CD4-positive, alpha-beta memory T cell (primary cell): ENCODE data around the gene RHCE. TPM values are rescaled to one million over a fixed set of nuclear protein-coding genes. Genes with fewer than 3 reads are reported as not detected.
"Not testable (repeated sequence)": the region's sequence is repeated elsewhere in the genome, so short reads cannot be mapped to it uniquely, and the experiment has no call there.

Experiments used
- CTCF ChIA-PET: fragments of 350-600 bp; sonication (Branson Sonifier 250); formaldehyde crosslinking; loops from one replicate; lab custom pipeline; 2021; ENCODE audit warnings: inconsistent platforms; ENCODE audit not compliant: partially characterized antibody; lab: Charles Lee
- POLR2A ChIA-PET: fragments of 350-600 bp; sonication (Branson Sonifier 250); formaldehyde crosslinking; loops from one replicate; lab custom pipeline; 2021; ENCODE audit not compliant: partially characterized antibody; lab: Charles Lee
- DNase-seq, 5 donors: peaks; one replicate each; pipeline versions ENCODE4 v3.0.0 to v3.0.0-alpha.2; 2020 to 2022; ENCODE audit warnings: mixed read lengths in 1 of 5
- H3K27ac ChIP-seq: one replicate; pipeline ENCODE4 v1.7.0; 2013; ENCODE audit warnings: low read depth, low read length
- H3K27me3 ChIP-seq: 2 replicates; pipeline ENCODE4 v1.7.0; 2013; ENCODE audit warnings: mild to moderate bottlenecking, low read length, moderate library complexity; ENCODE audit not compliant: insufficient read depth
- H3K36me3 ChIP-seq: 2 replicates; pipeline ENCODE4 v1.7.0; 2013; ENCODE audit warnings: mild to moderate bottlenecking, low read length, moderate library complexity; ENCODE audit not compliant: insufficient read depth
- H3K4me1 ChIP-seq: 2 replicates; pipeline ENCODE4 v1.7.0; 2013; ENCODE audit warnings: mild to moderate bottlenecking, low read length, moderate library complexity; ENCODE audit not compliant: insufficient read depth
- H3K4me3 ChIP-seq, 2 donors: one replicate each; pipeline ENCODE4 v1.7.0; 2013; ENCODE audit warnings: low read length in 2 of 2, mild to moderate bottlenecking in 1 of 2
- H3K9me3 ChIP-seq, 2 donors: one replicate each; pipeline ENCODE4 v1.7.0; 2013; ENCODE audit warnings: low read length in 2 of 2, control low read depth in 1 of 2; ENCODE audit not compliant: control insufficient read depth in 1 of 2
- H3K27ac Mint-ChIP-seq, 7 donors: one replicate each; pipeline ENCODE4 v1.8.0; 2020 to 2021; ENCODE audit warnings: mixed read lengths in 7 of 7, mild to moderate bottlenecking in 6 of 7, inconsistent platforms in 3 of 7, moderate library complexity in 3 of 7
- H3K27me3 Mint-ChIP-seq, 2 donors: one replicate each; pipeline ENCODE4 v1.8.0; 2020 to 2021; ENCODE audit warnings: mixed read lengths in 2 of 2
- H3K36me3 Mint-ChIP-seq, 2 donors: one replicate each; pipeline ENCODE4 v1.8.0; 2020 to 2021; ENCODE audit warnings: mixed read lengths in 2 of 2, inconsistent platforms in 1 of 2, mild to moderate bottlenecking in 1 of 2
- H3K4me1 Mint-ChIP-seq, 4 donors: one replicate each; pipeline ENCODE4 v1.8.0; 2020 to 2021; ENCODE audit warnings: mixed read lengths in 4 of 4, mild to moderate bottlenecking in 1 of 4
- H3K4me3 Mint-ChIP-seq, 8 donors: one replicate each; pipeline ENCODE4 v1.8.0; 2020 to 2021; ENCODE audit warnings: mixed read lengths in 8 of 8, mild to moderate bottlenecking in 7 of 8, moderate library complexity in 6 of 8, inconsistent platforms in 3 of 8
- H3K9me3 Mint-ChIP-seq, 8 donors: one replicate each; pipeline ENCODE4 v1.8.0; 2020 to 2021; ENCODE audit warnings: mixed read lengths in 8 of 8, mild to moderate bottlenecking in 5 of 8, inconsistent platforms in 3 of 8, moderate library complexity in 1 of 8
- intact Hi-C: fragments of 100-400 bp; cut with micrococcal nuclease; formaldehyde crosslinking; loops from one replicate; pipeline ENCODE4 v1.15.1; 2023
- polyA plus RNA-seq, 2 donors: library from polyadenylated mRNA; unstranded; fragments of 300-500 nt; fragmentation: Illumina TruSeq; gene quantifications; one replicate each; pipeline ENCODE4 v1.2.3, GENCODE V29; 2021
- total RNA-seq, 2 experiments: library from RNA; stranded (reverse); gene quantifications; one replicate each; pipeline ENCODE4 v1.2.3, GENCODE V29; 2021

RHCE gene
- total and polyA plus RNA-seq, 4 experiments from 2014 or later = 0.31 to 0.61 TPM; not detected in 2

DNA sequence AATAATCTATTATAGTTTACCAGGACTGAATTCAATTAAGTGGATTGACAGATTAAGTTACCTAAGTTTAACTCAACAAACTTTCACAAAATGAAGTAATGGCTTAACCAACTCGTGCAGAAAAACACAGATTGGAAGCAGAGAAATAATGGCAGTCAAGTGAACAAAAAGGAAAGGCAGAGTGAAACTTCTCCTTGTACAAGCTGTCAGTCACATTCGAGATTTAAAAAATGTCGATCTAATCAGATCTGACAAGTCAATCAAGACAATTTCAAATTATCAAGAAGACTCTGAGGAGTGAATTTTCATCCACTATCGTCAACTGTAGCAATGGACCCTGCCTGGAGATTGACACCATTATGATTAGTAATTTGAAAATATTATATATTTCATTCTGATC lies 3.3 kb downstream of the RHCE start:
- DNase-seq, H3K4me3 ChIP-seq, H3K4me1 Mint-ChIP-seq, POLR2A ChIA-PET, H3K27ac Mint-ChIP-seq, H3K4me1 ChIP-seq, H3K9me3 Mint-ChIP-seq, H3K27me3 ChIP-seq, H3K36me3 Mint-ChIP-seq, CTCF ChIA-PET, intact Hi-C loops, H3K27me3 Mint-ChIP-seq, H3K9me3 ChIP-seq, H3K36me3 ChIP-seq, H3K4me3 Mint-ChIP-seq, H3K27ac ChIP-seq: not testable (repeated sequence)

DNA sequence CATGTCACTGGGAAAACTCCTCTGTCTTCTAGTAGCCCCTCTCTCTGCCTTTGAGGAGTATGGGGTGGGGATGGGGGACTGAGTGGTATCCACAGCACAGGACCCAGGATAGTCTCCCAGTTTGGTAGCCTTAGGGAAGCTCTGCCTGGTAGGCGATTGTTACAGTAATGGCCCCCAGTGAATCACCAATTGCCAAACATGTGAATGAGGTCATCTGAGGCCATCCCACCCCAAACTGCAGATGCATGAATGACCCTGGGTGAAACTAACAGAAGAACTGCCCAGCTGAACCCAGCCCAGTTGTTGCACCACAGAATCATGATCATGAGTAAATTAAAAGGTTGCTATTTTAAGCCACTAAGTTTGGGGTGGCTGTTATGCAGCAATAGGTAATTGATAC lies 6.0 kb downstream of the RHCE start:
- H3K27ac Mint-ChIP-seq, H3K27me3 Mint-ChIP-seq, H3K9me3 ChIP-seq, H3K27me3 ChIP-seq, H3K4me3 ChIP-seq, CTCF ChIA-PET, H3K9me3 Mint-ChIP-seq, H3K4me1 Mint-ChIP-seq, H3K36me3 ChIP-seq, H3K4me3 Mint-ChIP-seq, H3K36me3 Mint-ChIP-seq, H3K4me1 ChIP-seq, POLR2A ChIA-PET, intact Hi-C loops, DNase-seq, H3K27ac ChIP-seq: not testable (repeated sequence)

DNA sequence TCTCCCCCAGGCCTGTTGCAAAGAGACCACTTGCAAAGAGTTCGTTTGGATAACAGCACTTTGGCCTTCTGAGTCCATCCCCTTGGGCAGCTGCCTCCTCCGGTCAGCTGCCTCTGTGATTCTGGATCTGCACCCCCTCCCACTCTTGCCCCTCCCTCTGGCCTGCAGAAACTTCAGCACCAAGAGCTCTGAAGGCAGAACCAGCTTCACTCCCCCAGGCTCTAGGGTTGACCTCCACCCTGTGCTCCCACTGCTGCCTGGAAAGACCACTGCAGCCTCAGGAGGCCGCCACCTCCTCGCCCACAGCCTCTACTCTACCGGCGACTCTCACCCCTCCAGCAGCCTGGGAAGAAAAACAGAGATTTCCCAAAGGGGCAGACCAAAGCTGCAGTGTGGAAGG lies 6.5 kb downstream of the RHCE start:
- H3K36me3 Mint-ChIP-seq, CTCF ChIA-PET, H3K4me1 ChIP-seq, DNase-seq, H3K27ac Mint-ChIP-seq, H3K4me1 Mint-ChIP-seq, POLR2A ChIA-PET, intact Hi-C loops, H3K36me3 ChIP-seq, H3K9me3 Mint-ChIP-seq, H3K9me3 ChIP-seq, H3K4me3 Mint-ChIP-seq, H3K27ac ChIP-seq, H3K27me3 ChIP-seq, H3K4me3 ChIP-seq, H3K27me3 Mint-ChIP-seq: not testable (repeated sequence)

DNA sequence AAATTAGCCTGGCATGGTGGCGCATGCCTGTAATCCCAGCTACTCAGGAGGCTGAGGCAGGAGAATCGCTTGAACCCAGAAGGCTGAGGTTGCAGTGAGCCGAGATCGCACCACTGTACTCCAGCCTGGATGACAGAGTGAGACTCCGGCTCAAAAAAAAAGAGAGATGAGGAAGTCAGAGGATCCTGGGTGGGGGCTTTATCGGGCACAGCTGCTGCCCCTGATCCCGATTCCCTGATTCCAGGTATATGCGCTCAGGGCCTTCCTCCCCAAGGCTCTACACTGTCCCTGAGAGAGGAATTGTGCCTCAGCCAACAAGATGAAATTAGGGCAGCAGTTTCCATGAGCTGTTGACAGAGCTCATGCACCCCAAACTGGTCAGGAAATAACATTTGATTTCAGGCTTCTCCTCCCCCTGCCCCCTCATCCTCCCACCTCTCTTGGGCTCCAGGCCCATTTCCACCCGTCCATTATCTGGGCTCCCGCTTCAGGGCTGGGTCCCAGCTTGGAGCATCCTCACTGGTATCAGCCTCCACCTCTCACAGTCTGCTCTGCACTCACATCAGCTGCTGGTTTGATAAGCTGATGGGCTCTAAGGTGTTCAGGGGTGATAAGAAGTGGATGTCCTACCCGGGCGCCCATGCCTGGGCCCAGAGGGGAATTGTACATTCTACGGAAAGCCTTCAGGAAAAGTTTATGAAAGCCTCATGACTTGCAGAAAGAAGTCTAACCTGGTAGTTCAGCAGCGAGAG lies 7.6 kb downstream of the RHCE start:
- H3K27ac ChIP-seq, H3K36me3 Mint-ChIP-seq, H3K4me3 ChIP-seq, H3K9me3 ChIP-seq, POLR2A ChIA-PET, H3K36me3 ChIP-seq, H3K4me1 ChIP-seq, intact Hi-C loops, CTCF ChIA-PET, DNase-seq, H3K4me1 Mint-ChIP-seq, H3K27me3 Mint-ChIP-seq, H3K27me3 ChIP-seq, H3K4me3 Mint-ChIP-seq, H3K27ac Mint-ChIP-seq, H3K9me3 Mint-ChIP-seq: not testable (repeated sequence)

DNA sequence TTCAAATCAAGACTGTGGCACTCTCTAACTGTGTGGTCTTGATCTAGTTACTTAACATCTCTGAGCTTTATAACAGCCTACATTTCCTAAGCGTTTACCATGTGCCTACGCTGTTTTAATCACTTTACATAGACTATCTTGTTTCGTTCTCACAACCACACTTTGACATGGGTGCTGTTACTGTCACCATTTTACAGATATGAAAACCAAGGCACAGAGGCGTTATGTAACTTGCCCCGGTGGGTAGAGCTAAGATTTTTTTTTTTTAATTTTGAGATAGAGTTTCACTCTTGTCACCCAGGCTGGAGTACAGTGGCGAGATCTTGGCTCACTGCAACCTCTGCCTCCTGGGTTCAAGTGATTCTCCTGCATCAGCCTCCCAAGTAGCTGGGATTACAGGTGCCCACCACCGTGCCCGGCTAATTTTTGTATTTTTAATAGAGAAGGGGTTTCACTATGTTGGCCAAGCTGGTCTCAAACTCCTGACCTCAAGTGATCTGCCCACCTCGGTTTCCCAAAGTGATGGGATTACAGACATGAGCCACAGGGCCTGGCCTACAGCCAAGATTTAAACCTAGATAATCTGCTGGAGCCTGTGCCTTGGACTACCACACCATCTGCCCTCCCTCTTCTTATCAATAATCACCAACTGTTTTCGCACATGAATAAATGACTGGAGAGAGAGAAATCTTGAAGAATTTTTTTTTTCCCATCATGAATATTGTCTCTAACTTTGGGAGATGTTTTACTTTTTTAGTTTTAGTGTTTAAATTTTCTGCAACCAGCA lies 10.8 kb downstream of the RHCE start:
- H3K4me1 ChIP-seq, H3K36me3 Mint-ChIP-seq, H3K9me3 Mint-ChIP-seq, DNase-seq, H3K4me3 Mint-ChIP-seq, H3K9me3 ChIP-seq, H3K27ac ChIP-seq, H3K27me3 Mint-ChIP-seq, H3K36me3 ChIP-seq, H3K4me1 Mint-ChIP-seq, H3K27ac Mint-ChIP-seq, H3K27me3 ChIP-seq, CTCF ChIA-PET, H3K4me3 ChIP-seq: not testable (repeated sequence)
- intact Hi-C loops = loop anchor here (5.0 kb wide), 1 partner anchor 123 kb away; no protein-coding TSS in a partner anchor
- POLR2A ChIA-PET = interaction anchor here (0.7 kb wide), 1 partner anchor 126 kb away, joined by 3 read pairs; no protein-coding TSS in a partner anchor

DNA sequence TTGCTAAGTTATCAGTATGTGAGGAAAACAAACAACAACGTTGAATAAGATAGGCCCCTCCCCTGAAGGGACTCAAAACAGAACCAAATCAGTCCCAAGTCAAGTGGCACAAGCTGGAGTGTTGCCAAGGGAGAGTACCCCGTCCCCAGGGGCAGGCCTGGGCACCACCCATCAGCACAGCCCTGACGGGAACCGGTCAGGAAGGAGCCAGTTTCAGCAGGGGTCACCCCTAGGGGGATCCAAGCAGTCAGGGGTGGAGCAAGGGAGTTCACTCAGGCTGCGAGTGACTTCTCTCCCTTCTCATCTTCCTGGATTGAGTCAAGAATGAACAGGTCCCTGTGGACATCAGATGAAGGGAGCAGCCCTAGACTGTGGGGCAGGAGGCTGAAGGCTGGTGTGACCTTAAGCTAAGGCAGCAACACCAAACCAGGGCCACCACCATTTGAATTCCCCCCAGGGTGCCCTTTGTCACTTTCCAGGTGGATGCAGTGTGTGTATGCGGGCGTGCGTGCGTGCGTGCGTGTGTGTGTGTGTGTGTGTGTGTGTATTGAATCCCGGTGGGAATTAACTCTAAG lies 14.8 kb downstream of the RHCE start:
- intact Hi-C loops = loop anchor here (5.0 kb wide), 1 partner anchor 119 kb away; no protein-coding TSS in a partner anchor
- POLR2A ChIA-PET, H3K4me1 Mint-ChIP-seq, DNase-seq, H3K27ac Mint-ChIP-seq, H3K9me3 Mint-ChIP-seq, H3K27me3 Mint-ChIP-seq, H3K4me1 ChIP-seq, H3K27ac ChIP-seq, H3K4me3 Mint-ChIP-seq, H3K4me3 ChIP-seq, H3K36me3 Mint-ChIP-seq, H3K9me3 ChIP-seq, CTCF ChIA-PET, H3K27me3 ChIP-seq, H3K36me3 ChIP-seq: not testable (repeated sequence)

DNA sequence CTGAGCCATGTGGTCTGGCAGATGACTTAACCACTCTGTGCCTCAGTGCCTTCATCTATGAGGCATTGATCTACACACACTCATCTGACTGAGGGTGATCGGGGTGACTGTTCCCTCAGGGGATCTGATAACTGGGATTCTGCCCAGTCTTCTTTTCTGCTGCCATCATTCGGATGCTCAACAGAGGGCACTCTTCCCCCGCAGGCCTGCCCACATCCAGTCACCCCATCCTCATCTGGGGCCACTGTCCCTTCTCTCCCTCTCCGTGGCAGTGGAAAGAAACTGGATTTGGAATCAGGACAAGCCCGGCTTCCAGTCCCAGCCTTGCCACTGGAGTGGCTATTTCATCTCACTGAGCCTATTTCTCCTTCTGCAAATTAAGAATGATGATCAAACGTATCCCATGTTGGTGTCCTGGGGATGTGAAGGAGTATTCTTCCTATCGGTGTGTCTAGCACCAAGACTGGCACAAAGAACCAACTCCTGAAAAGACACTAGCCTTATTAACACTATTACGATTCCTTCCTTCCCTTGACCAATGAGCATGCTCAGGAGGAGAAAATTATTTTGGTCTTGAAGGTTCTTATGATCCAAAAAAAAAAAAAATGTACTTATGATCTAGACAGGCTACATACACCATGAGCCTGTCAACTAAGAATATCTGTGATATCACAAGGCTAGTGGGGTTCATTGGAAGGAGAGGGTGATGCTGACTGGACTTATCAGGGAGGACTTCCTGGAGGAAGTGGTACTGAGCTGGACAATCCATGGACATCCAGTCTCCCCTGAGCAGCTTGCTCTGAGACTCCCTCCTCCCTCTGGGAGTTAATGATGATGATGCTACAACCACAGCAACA lies 17.4 kb downstream of the RHCE start:
- H3K9me3 Mint-ChIP-seq, H3K27ac ChIP-seq, H3K4me1 Mint-ChIP-seq, H3K4me3 Mint-ChIP-seq, H3K4me3 ChIP-seq, H3K36me3 Mint-ChIP-seq, H3K27me3 ChIP-seq, intact Hi-C loops, H3K4me1 ChIP-seq, H3K27ac Mint-ChIP-seq, H3K27me3 Mint-ChIP-seq, H3K9me3 ChIP-seq, H3K36me3 ChIP-seq: not testable (repeated sequence)
- DNase-seq = peak in 4 of 5 donors; percentile 8 to 29 (median 16)
- ChIA-PET POLR2A (interaction anchor here (0.6 kb wide), 1 partner anchor 156 kb away, joined by 3 read pairs; no protein-coding TSS in a partner anchor), CTCF (interaction anchor here (0.8 to 1.3 kb wide), 3 partner anchors 70 to 118 kb away, joined by 3 to 4 read pairs (median 3); no protein-coding TSS in a partner anchor)
